Measurements from ENCODE around the gene SYT7.

- TF ChIP-seq CTCF (IDR thresholded peaks at IDR 0.05) = peak in 1 of 12 donors; percentile 9
- no peak for TF ChIP-seq POLR2A (IDR thresholded peaks at IDR 0.05)
These were observed 36.6 kb upstream of the SYT7 start for GRCh38 chr11:61617515-61617914.

Measured in heart left ventricle (tissue), 13 donors.